DOHH2 (cell line): Measurements from ENCODE around the gene ZNF786.

ENCODE experiments used
- H3F3A ChIP-seq: fragments of 200-600 bp; sonication (generic), shearing (Covaris generic); 2 replicates; pipeline ENCODE4 v1.6.0; 2016; ENCODE audit warnings: antibody characterized with exemption, mild to moderate bottlenecking; ENCODE audit not compliant: control insufficient read depth, insufficient read depth
- H3K27ac ChIP-seq: fragments of 200-600 bp; sonication (generic); 2 replicates; pipeline ENCODE4 v1.5.1; 2014; ENCODE audit warnings: low read depth, mild to moderate bottlenecking, low read length, moderate library complexity
- H3K27me3 ChIP-seq: fragments of 200-600 bp; sonication (generic); 2 replicates; pipeline ENCODE4 v1.6.1; 2014; ENCODE audit warnings: mild to moderate bottlenecking, low read length, mixed read lengths; ENCODE audit not compliant: control insufficient read depth
- H3K36me3 ChIP-seq: fragments of 200-600 bp; sonication (generic); 2 replicates; pipeline ENCODE4 v1.6.1; 2014; ENCODE audit warnings: mild to moderate bottlenecking, low read length, moderate library complexity, mixed read lengths; ENCODE audit not compliant: control insufficient read depth
- H3K4me1 ChIP-seq: fragments of 200-600 bp; sonication (generic); 2 replicates; pipeline ENCODE4 v1.6.1; 2014; ENCODE audit warnings: mild to moderate bottlenecking, low read length, mixed read lengths; ENCODE audit not compliant: control insufficient read depth
- H3K4me2 ChIP-seq: fragments of 200-600 bp; sonication (generic); 2 replicates; pipeline ENCODE4 v1.6.0; 2014; ENCODE audit warnings: mild to moderate bottlenecking, low read length, moderate library complexity
- H3K4me3 ChIP-seq: fragments of 200-600 bp; sonication (generic); 2 replicates; pipeline ENCODE4 v1.5.1; 2014; ENCODE audit warnings: mild to moderate bottlenecking, low read length, mixed read lengths
- H3K79me2 ChIP-seq: fragments of 200-600 bp; sonication (generic); 2 replicates; pipeline ENCODE4 v1.6.1; 2014; ENCODE audit warnings: mild to moderate bottlenecking, low read length, mixed read lengths; ENCODE audit not compliant: control insufficient read depth
- H3K9me2 ChIP-seq: fragments of 200-600 bp; sonication (generic); replicated peaks from 2 replicates; pipeline ENCODE4 v1.6.1; 2014; ENCODE audit warnings: mild to moderate bottlenecking, low read length, mixed read lengths; ENCODE audit not compliant: control insufficient read depth
- H3K9me3 ChIP-seq: fragments of 200-600 bp; sonication (generic); 2 replicates; pipeline ENCODE4 v1.6.1; 2014; ENCODE audit warnings: antibody characterized with exemption, low read length, mixed read lengths; ENCODE audit not compliant: control insufficient read depth, insufficient read depth
- H4K20me1 ChIP-seq: fragments of 200-600 bp; sonication (generic); 2 replicates; pipeline ENCODE4 v1.6.0; 2014; ENCODE audit warnings: low read depth, mild to moderate bottlenecking, antibody characterized with exemption, low read length, moderate library complexity; ENCODE audit not compliant: control insufficient read depth, insufficient read depth
- CTCF ChIP-seq: fragments of 200-600 bp; sonication (generic); IDR thresholded peaks from one replicate; pipeline ENCODE4 v1.5.1; 2014; ENCODE audit warnings: antibody characterized with exemption, mild to moderate bottlenecking, low read depth, low read length; ENCODE audit not compliant: poor library complexity, severe bottlenecking
- EZH2phosphoT487 ChIP-seq: fragments of 200-600 bp; sonication (generic); IDR thresholded peaks from 2 replicates; pipeline ENCODE4 v1.6.1; 2017; ENCODE audit warnings: borderline replicate concordance, mild to moderate bottlenecking, antibody characterized with exemption, low read length, moderate library complexity, mixed read lengths

The ZNF786 gene

GRCh38 chr7:149050941-149051340 lies 39.6 kb downstream of the ZNF786 start:
- no peak for TF ChIP-seq CTCF
- no peak for TF ChIP-seq EZH2phosphoT487
- H3K27me3 ChIP-seq, result peaks cover 5% of the 10 kb centered on the region; the same call in 1 of the 2 replicates
- no peaks in the 10 kb centered on the region for H3K36me3 ChIP-seq

GRCh38 chr7:149048805-149049204 lies 41.7 kb downstream of the ZNF786 start:
- Histone ChIP-seq H3K4me3 (no peak overlapping the region), H3F3A (peaks cover 3% of the 10 kb centered on the region; the same call in 1 of the 2 replicates), H3K36me3 (no peaks in the 10 kb centered on the region), H3K79me2 (no peaks in the 10 kb centered on the region), H4K20me1 (no peaks in the 10 kb centered on the region), H3K9me3 (no peaks in the 10 kb centered on the region), H3K9me2 (no peaks in the 10 kb centered on the region), H3K4me1 (no peaks in the 10 kb centered on the region), H3K4me2 (no peak overlapping the region), H3K27me3 (peaks cover 9% of the 10 kb centered on the region; the same call in 1 of the 2 replicates), H3K27ac (no peak overlapping the region)
- TF ChIP-seq CTCF, result no peak
- TF ChIP-seq EZH2phosphoT487, result no peak

More at GRCh38 chr7:149050941-149051340, 39.6 kb downstream of the ZNF786 start:
- Histone ChIP-seq H3F3A (no peaks in the 10 kb centered on the region), H3K4me3 (no peak overlapping the region), H3K4me1 (no peaks in the 10 kb centered on the region), H3K4me2 (no peak overlapping the region), H3K9me2 (no peaks in the 10 kb centered on the region), H4K20me1 (no peaks in the 10 kb centered on the region), H3K79me2 (no peaks in the 10 kb centered on the region), H3K9me3 (no peaks in the 10 kb centered on the region), H3K27ac (no peak overlapping the region)

- no peak overlapping the region for H3K27ac ChIP-seq
- H3K79me2 ChIP-seq, result no peaks in the 10 kb centered on the region
- no peaks in the 10 kb centered on the region for H3K36me3 ChIP-seq
- no peaks in the 10 kb centered on the region for H4K20me1 ChIP-seq
- no peaks in the 10 kb centered on the region for H3K9me3 ChIP-seq
- peaks cover 3% of the 10 kb centered on the region; the same call in 1 of the 2 replicates for H3F3A ChIP-seq
- no peaks in the 10 kb centered on the region for H3K9me2 ChIP-seq
- peaks cover 9% of the 10 kb centered on the region; the same call in 1 of the 2 replicates for H3K27me3 ChIP-seq
- no peak overlapping the region for H3K4me3 ChIP-seq
- no peaks in the 10 kb centered on the region for H3K4me1 ChIP-seq
- TF ChIP-seq CTCF (no peak), EZH2phosphoT487 (no peak)
- H3K4me2 ChIP-seq, result no peak overlapping the region
Measured at GRCh38 chr7:149046416-149046815, 44.1 kb downstream of the ZNF786 start.

- Histone ChIP-seq H3K27me3 (peaks cover 14% of the 10 kb centered on the region; the same call in 1 of the 2 replicates), H3K9me3 (no peaks in the 10 kb centered on the region), H4K20me1 (no peaks in the 10 kb centered on the region), H3F3A (peaks cover 3% of the 10 kb centered on the region; the same call in 1 of the 2 replicates), H3K9me2 (no peaks in the 10 kb centered on the region), H3K4me1 (no peaks in the 10 kb centered on the region), H3K4me2 (no peak overlapping the region), H3K79me2 (no peaks in the 10 kb centered on the region), H3K4me3 (no peak overlapping the region), H3K36me3 (no peaks in the 10 kb centered on the region), H3K27ac (no peak overlapping the region)
- TF ChIP-seq CTCF (no peak), EZH2phosphoT487 (no peak)
Measured at GRCh38 chr7:149043936-149044335, 46.6 kb downstream of the ZNF786 start.
